ENCODE measurements around the gene STOX1.
A peak's percentile ranks its signal among the peaks of the same experiment; 100 is the strongest.
"Not testable (repeated sequence)": the region's sequence is repeated elsewhere in the genome, so short reads cannot be mapped to it uniquely, and the experiment has no call there.

The STOX1 gene

DNA sequence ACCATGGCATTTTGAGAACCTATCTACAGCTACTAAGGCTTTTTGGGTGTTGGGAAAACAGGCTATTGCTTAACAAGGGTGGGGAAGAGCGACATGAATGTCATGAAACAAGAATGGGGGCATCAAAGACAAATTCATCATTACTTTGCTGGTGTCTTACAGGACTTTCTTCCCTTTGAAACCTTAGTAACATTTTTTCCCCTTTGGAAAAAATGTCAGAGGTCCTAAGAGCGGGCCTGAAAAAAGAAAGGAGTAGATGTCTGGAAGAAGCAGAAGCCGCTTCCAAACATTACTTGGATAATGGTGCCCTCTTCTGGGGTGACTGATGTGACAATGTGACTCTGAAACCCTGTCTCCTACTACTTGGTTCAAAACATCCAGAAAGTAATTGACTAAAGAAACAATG is 70.0 kb downstream of the STOX1 start:
- H3K4me3 ChIP-seq (ENCODE audit: low read length) = no peak overlapping the region
- no peaks in the 10 kb centered on the region for H3K9me3 ChIP-seq (ENCODE audit: insufficient read depth, low read depth, low read length)
- no peaks in the 10 kb centered on the region for H3K36me3 ChIP-seq (ENCODE audit: insufficient read depth, low read length)
- H3K27ac ChIP-seq (ENCODE audit: low read depth, low read length) = no peak overlapping the region
- no peak overlapping the region for H3K9ac ChIP-seq (ENCODE audit: low read depth, low read length)
- no peaks in the 10 kb centered on the region for H3K27me3 ChIP-seq (ENCODE audit: insufficient read depth, low read length)
- H3K4me1 ChIP-seq (ENCODE audit: insufficient read depth, low read length) = peaks cover 8% of the 10 kb centered on the region; the same call in 1 of the 2 replicates
- WGBS = 53% methylated on average over 3 of the region's 3 CpGs

DNA sequence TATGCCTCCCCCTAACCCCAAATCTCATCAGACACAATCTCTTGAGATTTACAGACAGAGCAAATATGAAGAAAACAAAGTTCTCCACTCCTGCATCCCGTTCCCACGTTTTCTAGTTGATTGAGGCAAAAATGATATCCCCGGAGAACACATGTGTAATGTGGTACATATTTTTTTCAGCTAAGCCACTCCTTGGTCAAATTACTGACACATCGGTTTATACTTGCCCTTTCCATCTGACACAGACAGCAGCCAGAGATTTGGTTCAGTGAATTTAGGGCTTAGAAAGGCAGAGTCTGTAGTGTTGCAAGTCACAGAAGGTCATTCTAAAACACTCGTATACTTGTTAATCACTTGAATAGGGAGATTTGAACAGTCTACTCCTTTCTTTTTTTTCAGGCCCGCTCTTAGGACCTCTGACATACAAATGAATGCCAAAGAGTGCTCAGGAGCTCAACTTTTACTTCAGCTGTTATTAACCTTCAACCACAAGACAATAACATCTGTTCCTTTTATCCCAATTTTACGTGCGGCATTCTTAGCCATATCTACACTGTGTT is 71.9 kb downstream of the STOX1 start:
- H3K9ac ChIP-seq (ENCODE audit: low read depth, low read length) = no peak overlapping the region
- no peaks in the 10 kb centered on the region for H3K27me3 ChIP-seq (ENCODE audit: insufficient read depth, low read length)
- WGBS = 95% methylated on average over 8 of the region's 8 CpGs
- H3K9me3 ChIP-seq (ENCODE audit: insufficient read depth, low read depth, low read length) = no peaks in the 10 kb centered on the region
- no peak overlapping the region for H3K4me3 ChIP-seq (ENCODE audit: low read length)
- H3K27ac ChIP-seq (ENCODE audit: low read depth, low read length) = no peak overlapping the region
- peaks cover 10% of the 10 kb centered on the region; the same call in 1 of the 2 replicates for H3K4me1 ChIP-seq (ENCODE audit: insufficient read depth, low read length)
- H3K36me3 ChIP-seq (ENCODE audit: insufficient read depth, low read length) = no peaks in the 10 kb centered on the region; the same call in 1 of the 2 replicates

DNA sequence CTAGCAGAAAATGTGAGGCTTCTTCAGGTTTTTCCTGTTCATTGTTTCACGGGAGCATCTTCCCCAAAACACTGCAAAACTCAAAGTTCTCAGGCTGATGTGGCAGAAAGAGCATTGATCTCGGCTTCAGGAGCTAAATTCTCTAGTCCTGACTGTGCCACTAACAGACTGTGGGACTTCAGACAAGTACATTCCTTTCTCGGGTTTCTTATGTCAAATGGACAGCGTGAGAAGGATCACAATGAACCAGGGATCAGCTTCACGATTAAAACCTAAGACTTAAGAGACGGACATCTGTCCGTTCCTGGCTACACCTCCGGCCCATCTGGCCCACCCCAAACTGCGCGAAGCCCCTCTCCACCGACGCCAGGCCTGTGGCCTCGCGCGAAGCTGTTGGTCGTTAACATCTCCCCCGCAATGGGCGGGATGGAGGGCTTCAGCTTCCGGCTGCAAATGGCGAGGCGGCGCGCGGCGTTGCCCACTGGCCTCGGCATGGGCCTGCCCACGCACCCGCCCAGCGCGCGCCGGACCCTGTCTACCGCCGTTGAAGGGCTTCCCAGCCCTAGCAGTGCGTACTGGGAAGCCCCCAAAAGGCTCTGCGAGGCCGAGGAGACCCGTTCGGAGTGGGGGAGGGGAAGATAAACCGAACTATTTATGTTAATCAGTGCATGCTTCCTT is 73.2 kb downstream of the STOX1 start:
- 8% methylated on average over 40 of the region's 40 CpGs for WGBS
- peak overlapping the region; percentile 97 for H3K9ac ChIP-seq (ENCODE audit: low read depth, low read length)
- peak overlapping the region; percentile 100 for H3K27ac ChIP-seq (ENCODE audit: low read depth, low read length)

DNA sequence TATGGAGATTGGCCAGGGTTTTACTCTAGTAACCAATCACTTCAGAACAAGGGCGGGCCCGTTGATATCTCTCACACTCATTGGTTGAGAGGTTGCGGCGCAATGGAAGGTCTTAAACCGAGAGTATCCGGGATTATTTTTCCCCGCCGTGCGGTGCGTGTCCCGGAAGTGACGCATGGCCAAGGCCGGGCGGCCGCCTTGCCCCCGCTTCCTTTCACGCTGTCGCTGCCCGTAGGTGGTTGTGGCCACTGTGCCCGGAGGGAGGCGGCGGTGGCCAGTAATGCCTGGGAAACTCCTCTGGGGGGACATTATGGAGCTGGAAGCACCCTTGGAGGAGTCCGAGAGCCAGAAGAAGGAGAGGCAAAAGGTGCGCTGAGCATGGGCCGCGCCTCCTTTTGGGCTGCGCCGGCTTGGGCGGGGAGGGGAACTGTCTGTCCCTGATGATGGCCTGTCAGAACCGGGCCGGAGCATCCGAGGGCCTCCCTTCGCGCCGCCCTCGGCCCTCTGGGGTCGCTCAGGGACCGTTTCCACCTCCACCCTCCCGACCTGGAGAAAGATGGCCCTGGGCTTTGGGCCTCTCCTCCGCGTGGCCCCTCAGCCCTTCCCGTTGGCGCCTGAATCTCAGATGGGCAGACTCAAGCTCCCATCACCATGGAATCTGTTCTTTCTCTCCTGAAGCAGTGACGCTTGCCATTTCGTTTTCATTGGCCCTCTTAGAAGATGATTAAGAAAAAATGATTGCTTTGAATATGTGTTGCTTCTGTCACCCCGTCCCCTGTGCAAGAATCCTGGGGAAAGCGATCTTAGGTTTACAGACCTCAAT is 74.0 kb downstream of the STOX1 start, which contains the start of gene DDX50:
Gene DDX50, plus strand, starts transcription at position 211 of the 823 bp plus-strand sequence. Its CDS starts 70 bp downstream, at position 281.
- WGBS = under 1% methylated on average over 47 of the region's 47 CpGs
- Histone ChIP-seq H3K27ac (ENCODE audit: low read depth, low read length) (peak within 1 kb of the TSS; percentile 100), H3K36me3 (ENCODE audit: insufficient read depth, low read length) (peaks cover 5% of the 10 kb centered on the region), H3K9me3 (ENCODE audit: insufficient read depth, low read depth, low read length) (no peaks in the 10 kb centered on the region), H3K4me1 (ENCODE audit: insufficient read depth, low read length) (peaks cover 10% of the 10 kb centered on the region; the same call in 1 of the 2 replicates), H3K9ac (ENCODE audit: low read depth, low read length) (peak within 1 kb of the TSS; percentile 97), H3K4me3 (ENCODE audit: low read length) (peak within 1 kb of the TSS; percentile 76), H3K27me3 (ENCODE audit: insufficient read depth, low read length) (no peaks in the 10 kb centered on the region)

More for the DNA sequence above, 73.2 kb downstream of the STOX1 start:
- Histone ChIP-seq H3K36me3 (ENCODE audit: insufficient read depth, low read length) (no peaks in the 10 kb centered on the region; the same call in 1 of the 2 replicates), H3K4me1 (ENCODE audit: insufficient read depth, low read length) (peaks cover 10% of the 10 kb centered on the region; the same call in 1 of the 2 replicates), H3K4me3 (ENCODE audit: low read length) (peak overlapping the region; percentile 76), H3K9me3 (ENCODE audit: insufficient read depth, low read depth, low read length) (no peaks in the 10 kb centered on the region), H3K27me3 (ENCODE audit: insufficient read depth, low read length) (no peaks in the 10 kb centered on the region)

DNA sequence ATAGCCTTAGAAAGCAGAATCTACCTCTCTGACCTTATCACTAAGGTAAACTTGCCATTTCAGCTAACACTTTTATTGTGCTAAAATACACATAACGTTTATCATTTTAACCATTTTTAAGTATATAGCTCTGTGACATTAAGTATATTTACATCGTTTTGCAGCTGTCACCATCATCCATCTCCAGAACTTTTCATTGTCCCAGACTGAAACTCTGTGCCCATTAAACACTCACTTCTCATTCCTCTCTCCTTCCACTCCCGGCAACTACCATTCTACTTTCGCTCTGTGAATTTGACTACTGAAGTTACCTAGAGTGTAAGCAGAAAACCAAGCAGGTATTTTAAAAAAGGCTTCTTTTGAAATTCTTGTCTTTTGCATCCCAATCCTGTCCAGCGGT is 75.1 kb downstream of the STOX1 start:
- H3K27me3 ChIP-seq (ENCODE audit: insufficient read depth, low read length) = no peaks in the 10 kb centered on the region
- H3K9me3 ChIP-seq (ENCODE audit: insufficient read depth, low read depth, low read length) = no peaks in the 10 kb centered on the region
- no peak overlapping the region for H3K27ac ChIP-seq (ENCODE audit: low read depth, low read length)
- peaks cover 16% of the 10 kb centered on the region for H3K36me3 ChIP-seq (ENCODE audit: insufficient read depth, low read length)
- peak overlapping the region; percentile 97; the same call in 1 of the 2 replicates for H3K9ac ChIP-seq (ENCODE audit: low read depth, low read length)
- WGBS = 94% methylated on average over 5 of the region's 5 CpGs
- H3K4me3 ChIP-seq (ENCODE audit: low read length) = peak overlapping the region; percentile 76
- H3K4me1 ChIP-seq (ENCODE audit: insufficient read depth, low read length) = peaks cover 10% of the 10 kb centered on the region; the same call in 1 of the 2 replicates

GRCh38 chr10:68924593-68924992 is 97.3 kb downstream of the STOX1 start:
- Histone ChIP-seq H3K9me3 (ENCODE audit: insufficient read depth, low read depth, low read length) (no peaks in the 10 kb centered on the region), H3K4me1 (ENCODE audit: insufficient read depth, low read length) (no peaks in the 10 kb centered on the region), H3K36me3 (ENCODE audit: insufficient read depth, low read length) (peaks cover 52% of the 10 kb centered on the region), H3K9ac (ENCODE audit: low read depth, low read length) (no peak overlapping the region), H3K27me3 (ENCODE audit: insufficient read depth, low read length) (no peaks in the 10 kb centered on the region), H3K4me3 (ENCODE audit: low read length) (no peak overlapping the region), H3K27ac (ENCODE audit: low read depth, low read length) (no peak overlapping the region)

- Histone ChIP-seq H3K27me3 (ENCODE audit: insufficient read depth, low read length) (no peaks in the 10 kb centered on the region), H3K27ac (ENCODE audit: low read depth, low read length) (no peak overlapping the region), H3K36me3 (ENCODE audit: insufficient read depth, low read length) (peaks cover 49% of the 10 kb centered on the region), H3K4me1 (ENCODE audit: insufficient read depth, low read length) (no peaks in the 10 kb centered on the region), H3K9me3 (ENCODE audit: insufficient read depth, low read depth, low read length) (no peaks in the 10 kb centered on the region), H3K9ac (ENCODE audit: low read depth, low read length) (no peak overlapping the region), H3K4me3 (ENCODE audit: low read length) (no peak overlapping the region)
- WGBS = 97% methylated on average over 4 of the region's 4 CpGs
Measured at GRCh38 chr10:68925489-68925888, 98.2 kb downstream of the STOX1 start.

DNA sequence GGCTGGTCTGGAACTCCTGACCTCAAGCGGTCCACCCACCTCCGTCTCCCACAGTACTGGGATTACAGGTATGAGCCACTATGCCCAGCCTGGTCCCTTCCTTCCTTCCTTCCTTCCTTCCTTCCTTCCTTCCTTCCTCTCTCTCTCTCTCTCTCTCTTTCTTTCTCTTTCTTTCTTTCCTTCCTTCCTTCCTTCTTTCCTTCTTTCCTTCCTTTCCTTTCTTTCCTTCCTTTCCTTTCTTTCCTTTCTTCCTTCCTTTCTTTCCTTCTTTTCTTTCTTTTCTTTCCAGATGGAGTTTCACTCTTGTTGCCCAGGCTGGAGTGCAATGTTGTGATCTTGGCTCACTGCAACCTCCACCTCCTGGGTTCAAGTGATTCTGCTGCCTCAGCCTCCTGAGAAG is 101.8 kb downstream of the STOX1 start:
- not testable (repeated sequence) for H3K27ac ChIP-seq (ENCODE audit: low read depth, low read length); H3K27me3 ChIP-seq (ENCODE audit: insufficient read depth, low read length); H3K9ac ChIP-seq (ENCODE audit: low read depth, low read length); H3K4me3 ChIP-seq (ENCODE audit: low read length); H3K4me1 ChIP-seq (ENCODE audit: insufficient read depth, low read length); H3K9me3 ChIP-seq (ENCODE audit: insufficient read depth, low read depth, low read length)
- H3K36me3 ChIP-seq (ENCODE audit: insufficient read depth, low read length) = peaks cover 53% of the 10 kb centered on the region
- WGBS = 98% methylated on average over 2 of the region's 2 CpGs

GRCh38 chr10:68929888-68930287 is 102.6 kb downstream of the STOX1 start:
- H3K27me3 ChIP-seq (ENCODE audit: insufficient read depth, low read length) = not testable (repeated sequence)
- WGBS = 95% methylated on average over 8 of the region's 8 CpGs

DNA sequence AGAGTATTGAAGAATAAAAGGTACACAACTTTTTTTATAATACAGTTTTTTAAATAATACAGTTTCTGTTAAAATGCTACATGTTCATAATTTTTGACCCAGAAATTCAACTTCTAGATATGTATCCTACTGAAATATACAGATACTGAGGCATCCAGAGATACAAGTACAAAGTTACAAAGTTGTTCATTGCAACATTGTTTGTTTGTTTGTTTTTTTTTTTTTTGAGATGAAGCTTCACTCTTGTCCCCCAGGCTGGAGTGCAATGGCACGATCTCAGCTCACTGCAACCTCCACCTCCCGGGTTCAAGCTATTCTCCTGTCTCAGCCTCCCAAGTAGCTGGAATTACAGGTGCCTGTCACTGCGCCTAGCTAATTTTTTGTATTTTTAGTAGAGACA is 105.5 kb downstream of the STOX1 start:
- H3K27ac ChIP-seq (ENCODE audit: low read depth, low read length); H3K27me3 ChIP-seq (ENCODE audit: insufficient read depth, low read length); H3K4me1 ChIP-seq (ENCODE audit: insufficient read depth, low read length); H3K9me3 ChIP-seq (ENCODE audit: insufficient read depth, low read depth, low read length); H3K9ac ChIP-seq (ENCODE audit: low read depth, low read length); H3K4me3 ChIP-seq (ENCODE audit: low read length): not testable (repeated sequence)
- H3K36me3 ChIP-seq (ENCODE audit: insufficient read depth, low read length) = peaks cover 70% of the 10 kb centered on the region
- 97% methylated on average over 3 of the region's 3 CpGs for WGBS

More at GRCh38 chr10:68929888-68930287, 102.6 kb downstream of the STOX1 start:
- H3K9ac ChIP-seq (ENCODE audit: low read depth, low read length); H3K4me3 ChIP-seq (ENCODE audit: low read length); H3K9me3 ChIP-seq (ENCODE audit: insufficient read depth, low read depth, low read length); H3K27ac ChIP-seq (ENCODE audit: low read depth, low read length); H3K4me1 ChIP-seq (ENCODE audit: insufficient read depth, low read length): not testable (repeated sequence)
- H3K36me3 ChIP-seq (ENCODE audit: insufficient read depth, low read length) = peaks cover 57% of the 10 kb centered on the region

GRCh38 chr10:68934994-68935393 is 107.7 kb downstream of the STOX1 start:
- H3K9me3 ChIP-seq (ENCODE audit: insufficient read depth, low read depth, low read length) = no peaks in the 10 kb centered on the region
- H3K4me3 ChIP-seq (ENCODE audit: low read length) = no peak overlapping the region
- no peaks in the 10 kb centered on the region for H3K4me1 ChIP-seq (ENCODE audit: insufficient read depth, low read length)
- H3K27ac ChIP-seq (ENCODE audit: low read depth, low read length) = no peak overlapping the region
- H3K27me3 ChIP-seq (ENCODE audit: insufficient read depth, low read length) = no peaks in the 10 kb centered on the region
- H3K36me3 ChIP-seq (ENCODE audit: insufficient read depth, low read length) = peaks cover 85% of the 10 kb centered on the region
- no peak overlapping the region for H3K9ac ChIP-seq (ENCODE audit: low read depth, low read length)
